SU-DHL-6 (cell line): Measurements from ENCODE around the gene KLHL40.

Experiments
- CTCF ChIP-seq: fragments of 200-600 bp; sonication (generic); IDR thresholded peaks from one replicate; pipeline ENCODE4 v1.5.1; 2017; ENCODE audit warnings: antibody characterized with exemption, mild to moderate bottlenecking, low read length, moderate library complexity; ENCODE audit not compliant: insufficient read depth, poor library complexity, severe bottlenecking
- EZH2phosphoT487 ChIP-seq: fragments of 200-600 bp; sonication (generic), shearing (Covaris generic); conservative IDR thresholded peaks from 2 replicates; pipeline ENCODE4 v1.6.1; 2018; ENCODE audit warnings: mild to moderate bottlenecking, antibody characterized with exemption, low read length, moderate library complexity, mixed read lengths

DNA sequence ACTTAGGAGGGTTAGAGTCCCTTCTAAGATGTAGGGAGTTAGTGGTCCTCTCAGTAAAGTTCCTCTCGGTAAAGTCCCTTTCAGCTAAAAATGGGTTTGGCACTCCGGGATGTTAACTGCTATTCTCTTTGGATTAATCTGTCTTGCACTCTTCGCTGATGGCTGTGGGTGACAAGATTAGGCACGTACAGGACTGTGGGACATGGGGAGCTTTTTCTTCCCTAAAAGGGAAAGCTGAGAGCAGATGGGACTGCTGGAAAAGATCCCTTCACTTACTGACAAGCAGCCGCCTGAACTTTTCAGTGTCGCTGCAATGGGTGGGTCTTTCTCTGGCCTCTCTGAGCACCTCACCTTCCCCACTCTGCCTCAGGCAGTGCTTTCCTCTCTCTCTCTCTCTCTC, 33.7 kb downstream of the KLHL40 start:
- TF ChIP-seq CTCF, result no peak
- TF ChIP-seq EZH2phosphoT487, result no peak
